Aorta (tissue), 5 donors: ENCODE measurements around the gene KANSL1L. TPM values are rescaled to one million over a fixed set of nuclear protein-coding genes. Genes with fewer than 3 reads are reported as not detected.

ENCODE experiments used
- ATAC-seq: fragments of 200-7000 bp; cut with Tn5 transposase; one replicate; pipeline ENCODE4 v1.9.1; 2022; ENCODE audit warnings: moderate library complexity; ENCODE audit not compliant: low FRiP score
- DNase-seq, 2 donors: peaks; one replicate each; pipeline ENCODE4 v3.0.0-alpha.2; 2020
- H3K27ac ChIP-seq, 2 donors: one replicate each; pipeline ENCODE4 v1.5.1; 2013; ENCODE audit warnings: low read length in 2 of 2, mild to moderate bottlenecking in 2 of 2, moderate library complexity in 2 of 2, control low read depth in 1 of 2, inconsistent platforms in 1 of 2, low read depth in 1 of 2
- H3K27me3 ChIP-seq, 2 donors: one replicate each; pipeline ENCODE4 v1.6.1; 2013; ENCODE audit warnings: control low read depth in 1 of 2, low read length in 1 of 2, mild to moderate bottlenecking in 1 of 2, moderate library complexity in 1 of 2; ENCODE audit not compliant: insufficient read depth in 2 of 2, control insufficient read depth in 1 of 2
- H3K36me3 ChIP-seq, 2 donors: one replicate each; pipeline ENCODE4 v1.6.1; 2013; ENCODE audit warnings: control low read depth in 1 of 2, low read length in 1 of 2, mild to moderate bottlenecking in 1 of 2; ENCODE audit not compliant: insufficient read depth in 2 of 2, control insufficient read depth in 1 of 2
- H3K4me1 ChIP-seq, 2 donors: one replicate each; pipeline ENCODE4 v1.6.1; 2013; ENCODE audit warnings: low read length in 2 of 2, control low read depth in 1 of 2, mild to moderate bottlenecking in 1 of 2, moderate library complexity in 1 of 2; ENCODE audit not compliant: insufficient read depth in 2 of 2, control insufficient read depth in 1 of 2
- H3K4me3 ChIP-seq, 2 donors: one replicate each; pipeline ENCODE4 v1.5.1; 2013; ENCODE audit warnings: low read length in 2 of 2, control low read depth in 1 of 2, mild to moderate bottlenecking in 1 of 2
- H3K9me3 ChIP-seq: one replicate; pipeline ENCODE4 v1.6.1; 2013; ENCODE audit warnings: mild to moderate bottlenecking, low read length; ENCODE audit not compliant: control insufficient read depth
- WGBS, 2 donors: extraction: QIAGEN DNeasy Blood & Tissue Kit; methylation state at CpG; one replicate each; pipeline ENCODE4 v1.1.7; 2013; 5-methylcytosine and 5-hydroxymethylcytosine counted together
- intact Hi-C, 2 donors: fragments of 100-400 bp; cut with DNase I; formaldehyde crosslinking; loops; one replicate each; pipeline versions ENCODE4 v1.14.2 to v1.15.0; 2022
- polyA plus RNA-seq, 2 donors: library from polyadenylated mRNA; stranded (reverse); fragments of 200-250 nt; gene quantifications; one replicate each; pipeline ENCODE4 v1.2.3, GENCODE V29; 2013
- total RNA-seq, 2 donors: library from RNA; stranded (reverse); fragmentation: NEBNext Ultra II Directional; extraction: Animal tissue kit (Norgen Biotek cat#: 25700); gene quantifications; one replicate each; pipeline ENCODE4 v1.2.1, GENCODE V29; 2021
- donor health status: healthy with polysubstance abuse.
- donor health status: Bipolar disorder and iron deficiency.
- donor health status: DM: no; HTN: no; CAD: no.
- donor health status: DM: no; HTN: no; CAD: no.
- donor health status: DM: yes; HTN: yes; CAD: no.

The KANSL1L gene
- total and polyA plus RNA-seq, 4 donors: 8.1 to 44.1 (median 29.4) TPM

DNA sequence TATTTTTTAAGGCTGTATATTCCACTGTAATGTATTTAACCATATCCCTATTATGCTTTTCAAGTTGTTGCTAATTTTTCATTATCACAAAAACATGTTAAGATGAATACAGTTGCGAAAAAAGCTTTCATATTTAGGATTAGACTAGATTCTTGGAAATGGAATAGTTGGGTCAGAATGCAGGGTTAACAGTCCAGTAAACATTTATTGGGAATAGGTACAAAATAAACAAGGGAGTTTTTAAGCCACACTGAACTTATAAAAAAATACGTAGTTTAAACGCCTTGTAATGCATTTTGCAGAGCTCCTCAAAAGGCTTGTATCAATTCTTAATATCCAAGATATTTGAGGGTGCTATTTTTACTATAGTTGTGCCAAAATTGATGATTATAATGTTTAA, 133.1 kb downstream of the KANSL1L start:
- ATAC-seq (no peak), DNase-seq (no peak)
- intact Hi-C loops: no loop called here
- no peak overlapping the region for H3K4me3 ChIP-seq
- H3K27ac ChIP-seq: no peak overlapping the region
- H3K9me3 ChIP-seq: no peaks in the 10 kb centered on the region
- no peaks in the 10 kb centered on the region for H3K36me3 ChIP-seq
- no peaks in the 10 kb centered on the region for H3K27me3 ChIP-seq
- H3K4me1 ChIP-seq: no peaks in the 10 kb centered on the region
- 73 to 79% methylated on average over 3 of the region's 3 CpGs for WGBS, 2 donors

DNA sequence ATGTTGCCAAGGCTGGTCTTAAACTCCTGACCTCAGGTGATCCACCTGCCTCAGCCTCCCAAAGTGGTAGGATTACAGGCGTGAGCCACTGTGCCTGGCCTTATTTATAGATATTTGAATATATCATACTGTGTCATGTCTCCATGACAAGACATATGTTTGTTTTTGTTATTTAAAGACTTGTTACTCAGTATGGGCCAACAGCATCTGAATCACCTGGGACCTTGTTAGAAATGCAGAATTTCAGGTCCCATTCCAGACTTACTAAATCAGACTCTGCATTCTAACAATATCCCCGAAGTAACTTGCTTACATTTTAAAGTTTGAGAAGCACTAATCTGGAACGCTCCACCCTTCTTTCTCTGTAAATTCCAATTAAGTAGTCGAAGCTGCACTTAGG, 135.5 kb downstream of the KANSL1L start:
- no peak for ATAC-seq
- Histone ChIP-seq H3K4me3 (no peak overlapping the region), H3K4me1 (no peaks in the 10 kb centered on the region), H3K27ac (no peak overlapping the region), H3K27me3 (no peaks in the 10 kb centered on the region), H3K9me3 (no peaks in the 10 kb centered on the region), H3K36me3 (peaks cover 0 to 2% of the 10 kb centered on the region in 2 donors)
- DNase-seq: no peak
- WGBS, 2 donors: 91 to 92% methylated on average over 4 of the region's 4 CpGs
- intact Hi-C loops: no loop called here

DNA sequence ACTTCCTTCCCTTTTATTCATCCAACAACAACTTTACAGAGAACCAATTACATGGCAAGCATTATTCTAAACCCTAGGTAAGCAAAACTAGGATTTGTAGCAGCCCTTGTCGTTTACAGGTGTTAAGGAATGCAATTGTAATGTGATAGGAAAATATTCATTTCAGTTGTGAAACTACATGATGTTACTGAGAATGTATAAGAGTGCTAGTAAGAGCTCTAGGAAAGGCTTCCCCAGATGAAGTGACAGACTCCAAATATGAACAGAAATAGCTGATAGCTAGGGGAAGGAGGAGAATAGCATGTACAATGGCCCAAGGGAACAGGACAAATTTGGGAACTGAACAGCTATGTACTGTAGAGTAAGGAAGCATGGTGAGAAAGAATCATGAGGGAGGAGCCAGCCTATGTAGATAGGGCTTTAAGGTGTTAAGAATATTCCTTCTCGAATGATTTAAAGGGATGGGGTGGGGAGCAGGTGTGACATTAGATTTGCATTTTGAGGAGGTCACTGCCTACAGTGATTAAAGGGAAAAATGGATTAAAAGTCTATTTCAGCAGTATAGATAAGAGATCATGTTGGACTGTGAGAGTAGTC, 137.0 kb downstream of the KANSL1L start:
- H3K27ac ChIP-seq: no peak overlapping the region
- H3K4me3 ChIP-seq: no peak overlapping the region
- 79 to 84% methylated on average over 2 of the region's 2 CpGs for WGBS, 2 donors
- no peaks in the 10 kb centered on the region for H3K27me3 ChIP-seq
- ATAC-seq: no peak
- intact Hi-C loops: no loop called here
- DNase-seq: no peak
- H3K4me1 ChIP-seq: no peaks in the 10 kb centered on the region
- H3K9me3 ChIP-seq: no peaks in the 10 kb centered on the region
- peaks cover 0 to 2% of the 10 kb centered on the region in 2 donors for H3K36me3 ChIP-seq

- H3K27ac ChIP-seq: no peak overlapping the region
- no peak overlapping the region for H3K4me3 ChIP-seq
- H3K36me3 ChIP-seq: peaks cover 0 to 2% of the 10 kb centered on the region in 2 donors
- intact Hi-C loops: no loop called here
- no peaks in the 10 kb centered on the region for H3K27me3 ChIP-seq
- no peaks in the 10 kb centered on the region for H3K4me1 ChIP-seq
- 85 to 94% methylated on average over 2 of the region's 2 CpGs for WGBS, 2 donors
- no peaks in the 10 kb centered on the region for H3K9me3 ChIP-seq
- no peak for DNase-seq
- ATAC-seq: no peak
Measured at GRCh38 chr2:210028178-210028577, 143.0 kb downstream of the KANSL1L start.

DNA sequence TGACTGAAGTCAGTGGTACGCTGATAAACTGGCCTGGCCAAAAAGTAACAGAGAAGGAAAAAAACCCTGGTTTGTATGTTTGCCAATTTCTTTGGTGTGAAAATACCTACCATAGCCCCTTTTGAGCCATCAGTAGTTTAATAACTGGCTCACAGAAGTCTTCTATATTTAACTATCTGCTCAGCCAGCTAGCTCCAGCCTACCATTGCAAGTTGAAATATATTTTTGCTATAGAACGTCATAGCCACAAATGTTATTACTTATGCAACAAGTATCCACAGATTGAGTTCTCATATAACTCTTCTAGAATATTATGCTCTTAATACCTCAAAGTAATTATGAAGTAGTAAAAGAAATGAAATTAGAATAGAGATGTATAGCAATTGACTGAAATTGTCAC, 143.6 kb downstream of the KANSL1L start:
- H3K4me1 ChIP-seq: no peaks in the 10 kb centered on the region
- H3K27me3 ChIP-seq: no peaks in the 10 kb centered on the region
- intact Hi-C loops: no loop called here
- H3K27ac ChIP-seq: no peak overlapping the region
- no peak overlapping the region for H3K4me3 ChIP-seq
- DNase-seq (no peak), ATAC-seq (no peak)
- no peaks in the 10 kb centered on the region for H3K9me3 ChIP-seq
- H3K36me3 ChIP-seq: peaks cover 0 to 3% of the 10 kb centered on the region in 2 donors
- WGBS, 2 donors: 74 to 75% methylated on average over 2 of the region's 2 CpGs

DNA sequence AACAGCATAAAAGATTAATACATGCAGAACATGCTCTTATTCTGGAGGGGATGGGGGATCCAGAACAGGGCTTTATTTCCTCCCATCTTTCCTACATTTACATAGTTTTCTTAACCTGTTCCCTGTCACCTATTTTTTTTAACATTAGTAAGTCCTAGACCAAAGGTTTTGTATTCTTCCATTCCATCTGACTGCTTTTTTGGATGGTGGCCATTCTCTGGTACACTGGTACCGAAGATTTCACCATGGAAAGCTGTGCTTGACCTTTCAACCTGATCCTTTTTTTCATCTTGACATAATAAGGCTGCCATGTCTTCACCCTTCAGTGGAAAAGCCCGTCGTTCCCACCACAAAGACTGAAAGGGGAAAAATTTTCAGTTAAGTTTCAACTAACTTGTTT, 148.4 kb downstream of the KANSL1L start:
- no peaks in the 10 kb centered on the region for H3K9me3 ChIP-seq
- intact Hi-C loops: no loop called here
- H3K27ac ChIP-seq: no peak overlapping the region
- no peaks in the 10 kb centered on the region for H3K27me3 ChIP-seq
- DNase-seq: no peak
- no peak for ATAC-seq
- H3K4me3 ChIP-seq: no peak overlapping the region
- no peaks in the 10 kb centered on the region for H3K4me1 ChIP-seq
- H3K36me3 ChIP-seq: peaks cover 0 to 2% of the 10 kb centered on the region in 2 donors
- WGBS, 2 donors: 80 to 84% methylated on average over 3 of the region's 3 CpGs

DNA sequence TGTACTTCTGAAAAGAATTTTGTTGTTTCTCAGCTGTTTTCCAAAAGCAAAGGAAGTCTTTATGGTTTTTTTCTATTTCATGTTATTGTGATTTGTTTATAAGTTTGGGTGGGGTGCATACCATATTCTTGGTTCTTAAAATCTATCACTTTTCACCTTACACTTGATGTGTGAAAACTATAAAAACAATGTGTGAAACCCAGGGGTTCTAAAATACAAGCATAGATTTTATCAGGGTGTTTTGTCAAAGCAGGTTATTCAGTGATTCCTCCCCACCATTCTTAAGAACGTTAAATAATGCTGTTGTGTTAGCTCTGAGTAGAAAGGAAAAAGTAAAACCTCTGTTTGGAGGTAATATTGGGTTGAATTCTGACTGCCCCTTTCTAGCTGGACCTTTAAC, 151.1 kb downstream of the KANSL1L start:
- no peaks in the 10 kb centered on the region for H3K4me1 ChIP-seq
- DNase-seq (no peak), ATAC-seq (no peak)
- 71 to 81% methylated on average over 1 of the region's 1 CpG for WGBS, 2 donors
- no peak overlapping the region for H3K27ac ChIP-seq
- H3K4me3 ChIP-seq: no peak overlapping the region
- H3K36me3 ChIP-seq: peaks cover 0 to 7% of the 10 kb centered on the region in 2 donors
- intact Hi-C loops: no loop called here
- no peaks in the 10 kb centered on the region for H3K27me3 ChIP-seq
- H3K9me3 ChIP-seq: no peaks in the 10 kb centered on the region

DNA sequence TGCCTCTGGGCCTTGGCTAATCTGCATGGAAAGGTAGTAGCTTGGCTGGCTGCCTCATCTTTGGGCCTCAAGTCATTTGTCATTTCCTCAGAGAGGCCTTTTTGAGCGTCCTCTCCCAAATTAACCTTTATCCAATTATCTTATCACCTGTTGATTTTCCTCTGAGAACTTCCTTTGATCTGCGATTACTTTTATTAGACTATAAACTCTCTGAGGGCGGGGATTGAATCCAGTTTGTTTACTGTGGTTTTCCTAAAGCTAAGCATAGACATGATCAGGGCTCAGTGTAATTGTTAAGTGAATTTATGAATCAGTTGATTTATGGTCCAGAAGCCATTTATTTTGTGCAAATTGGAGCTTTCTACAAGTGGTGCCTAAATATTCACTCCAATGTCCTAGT, 161.3 kb downstream of the KANSL1L start:
- no peak overlapping the region for H3K4me3 ChIP-seq
- WGBS, 2 donors: 71 to 82% methylated on average over 3 of the region's 3 CpGs
- ATAC-seq (no peak), DNase-seq (no peak)
- no peaks in the 10 kb centered on the region for H3K27me3 ChIP-seq
- no peak overlapping the region for H3K27ac ChIP-seq
- intact Hi-C loops: loop anchor here in 1 of 2 donors (10.0 kb wide), 1 partner anchor 195 kb away; no protein-coding TSS in a partner anchor
- H3K9me3 ChIP-seq: no peaks in the 10 kb centered on the region
- H3K4me1 ChIP-seq: no peaks in the 10 kb centered on the region
- H3K36me3 ChIP-seq: peaks cover 0 to 3% of the 10 kb centered on the region in 2 donors

- intact Hi-C loops: loop anchor here in 1 of 2 donors (10.0 kb wide), 1 partner anchor 196 kb away; no protein-coding TSS in a partner anchor
- H3K27me3 ChIP-seq: no peaks in the 10 kb centered on the region
- peaks cover 0 to 3% of the 10 kb centered on the region in 2 donors for H3K36me3 ChIP-seq
- no peaks in the 10 kb centered on the region for H3K4me1 ChIP-seq
- H3K4me3 ChIP-seq: no peak overlapping the region
- no peaks in the 10 kb centered on the region for H3K9me3 ChIP-seq
- no peak for ATAC-seq
- DNase-seq: no peak
- H3K27ac ChIP-seq: no peak overlapping the region
- 60 to 61% methylated on average over 6 of the region's 6 CpGs for WGBS, 2 donors
Measured at GRCh38 chr2:210009126-210009525, 162.1 kb downstream of the KANSL1L start.
